OCI-LY3 (cell line): ENCODE measurements around the gene WIZ.

Experiments
- H2AFZ ChIP-seq: fragments of 200-600, 300-600 bp; shearing (Covaris generic); 2 replicates; pipeline ENCODE4 v1.6.0; 2014; ENCODE audit warnings: antibody characterized with exemption, low read depth, low read length
- H3K27ac ChIP-seq: fragments of 200-600, 300-600 bp; sonication (generic); 2 replicates; pipeline ENCODE4 v1.5.1; 2014; ENCODE audit warnings: mild to moderate bottlenecking, low read length, moderate library complexity, mixed read lengths
- H3K27me3 ChIP-seq: fragments of 200-600, 300-600 bp; sonication (generic); 2 replicates; pipeline ENCODE4 v1.6.1; 2014; ENCODE audit warnings: low read depth, low read length, mixed read lengths
- H3K36me3 ChIP-seq: fragments of 200-600, 300-600 bp; sonication (generic); replicated peaks from 2 replicates; pipeline ENCODE3; 2014; ENCODE audit warnings: low read depth, low read length, mixed read lengths
- H3K4me1 ChIP-seq: fragments of 300-600, 200-600 bp; sonication (generic); 2 replicates; pipeline ENCODE4 v1.6.1; 2014; ENCODE audit warnings: low read length, mixed read lengths
- H3K4me2 ChIP-seq: fragments of 200-600, 300-600 bp; sonication (generic); 2 replicates; pipeline ENCODE4 v1.6.1; 2014; ENCODE audit warnings: low read length, mixed read lengths
- H3K4me3 ChIP-seq: fragments of 300-600, 200-600 bp; sonication (generic); 2 replicates; pipeline ENCODE4 v1.5.1; 2014; ENCODE audit warnings: antibody characterized with exemption, mild to moderate bottlenecking, low read length, moderate library complexity
- H3K79me2 ChIP-seq: fragments of 300-600, 200-600 bp; shearing (Covaris generic); 2 replicates; pipeline ENCODE4 v1.6.1; 2014; ENCODE audit warnings: mild to moderate bottlenecking, low read length, mixed read lengths
- H3K9ac ChIP-seq: fragments of 300-600, 200-600 bp; shearing (Covaris generic); 2 replicates; pipeline ENCODE4 v1.6.0; 2014; ENCODE audit warnings: mild to moderate bottlenecking, low read length, moderate library complexity
- H3K9me3 ChIP-seq: fragments of 200-600, 300-600 bp; shearing (Covaris generic); 2 replicates; pipeline ENCODE4 v1.6.1; 2014; ENCODE audit warnings: low read length, mixed read lengths; ENCODE audit not compliant: insufficient read depth
- H4K20me1 ChIP-seq: fragments of 200-600, 300-600 bp; sonication (generic); 2 replicates; pipeline ENCODE4 v1.6.1; 2016; ENCODE audit warnings: low read length, mixed read lengths; ENCODE audit not compliant: insufficient read depth
- EZH2phosphoT487 ChIP-seq: fragments of 200-600 bp; shearing (Covaris generic); IDR thresholded peaks from 2 replicates; pipeline ENCODE4 v1.6.1; 2018; ENCODE audit warnings: antibody characterized with exemption, mixed run types, low read depth
- TF ChIP-seq, protein P1 (sequence below): fragments of 200-600, 300-600 bp; sonication (generic); IDR thresholded peaks from 2 replicates; pipeline ENCODE4 v1.5.1; 2014; ENCODE audit warnings: antibody characterized with exemption, low read length, low read depth

Gene WIZ

DNA sequence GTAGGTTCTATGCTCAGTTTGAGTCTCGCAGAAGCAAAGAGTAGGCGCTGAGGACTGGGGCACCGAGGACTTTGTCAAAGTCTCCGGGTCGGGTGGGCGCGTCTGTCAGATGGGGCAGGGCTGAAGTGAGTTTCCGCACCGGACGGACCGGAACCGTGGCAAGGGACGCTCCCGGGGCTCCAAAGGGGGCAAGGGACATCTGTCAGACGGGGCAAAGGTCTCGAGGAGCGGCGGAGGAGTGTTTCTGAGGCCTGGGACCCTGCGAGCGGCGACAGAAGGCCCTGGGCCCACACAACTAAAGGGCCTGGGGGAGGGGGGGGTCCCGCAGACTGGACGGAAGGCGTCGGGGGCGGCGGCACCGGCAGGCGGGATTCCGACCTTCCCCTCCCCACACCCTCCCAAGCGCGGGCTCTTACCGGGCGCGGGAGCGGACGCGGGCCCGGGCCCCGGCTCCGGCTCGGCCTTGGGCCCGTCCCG is 17.7 kb downstream of the WIZ start:
- no peaks in the 10 kb centered on the region for H3K27me3 ChIP-seq
- H3K4me2 ChIP-seq: peak overlapping the region; percentile 95
- peak overlapping the region; percentile 39 for H3K27ac ChIP-seq
- peaks cover 16% of the 10 kb centered on the region for H3K4me1 ChIP-seq
- no peak overlapping the region for H2AFZ ChIP-seq
- H3K36me3 ChIP-seq: peaks cover 16% of the 10 kb centered on the region
- H3K9me3 ChIP-seq: no peaks in the 10 kb centered on the region
- TF ChIP-seq, protein P1, sequence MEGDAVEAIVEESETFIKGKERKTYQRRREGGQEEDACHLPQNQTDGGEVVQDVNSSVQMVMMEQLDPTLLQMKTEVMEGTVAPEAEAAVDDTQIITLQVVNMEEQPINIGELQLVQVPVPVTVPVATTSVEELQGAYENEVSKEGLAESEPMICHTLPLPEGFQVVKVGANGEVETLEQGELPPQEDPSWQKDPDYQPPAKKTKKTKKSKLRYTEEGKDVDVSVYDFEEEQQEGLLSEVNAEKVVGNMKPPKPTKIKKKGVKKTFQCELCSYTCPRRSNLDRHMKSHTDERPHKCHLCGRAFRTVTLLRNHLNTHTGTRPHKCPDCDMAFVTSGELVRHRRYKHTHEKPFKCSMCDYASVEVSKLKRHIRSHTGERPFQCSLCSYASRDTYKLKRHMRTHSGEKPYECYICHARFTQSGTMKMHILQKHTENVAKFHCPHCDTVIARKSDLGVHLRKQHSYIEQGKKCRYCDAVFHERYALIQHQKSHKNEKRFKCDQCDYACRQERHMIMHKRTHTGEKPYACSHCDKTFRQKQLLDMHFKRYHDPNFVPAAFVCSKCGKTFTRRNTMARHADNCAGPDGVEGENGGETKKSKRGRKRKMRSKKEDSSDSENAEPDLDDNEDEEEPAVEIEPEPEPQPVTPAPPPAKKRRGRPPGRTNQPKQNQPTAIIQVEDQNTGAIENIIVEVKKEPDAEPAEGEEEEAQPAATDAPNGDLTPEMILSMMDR: no peak
- TF ChIP-seq EZH2phosphoT487: no peak
- peaks cover 15% of the 10 kb centered on the region; the same call in 1 of the 2 replicates for H4K20me1 ChIP-seq
- H3K9ac ChIP-seq: peak overlapping the region; percentile 68
- peak overlapping the region; percentile 79 for H3K4me3 ChIP-seq
- H3K79me2 ChIP-seq: peaks cover 56% of the 10 kb centered on the region

DNA sequence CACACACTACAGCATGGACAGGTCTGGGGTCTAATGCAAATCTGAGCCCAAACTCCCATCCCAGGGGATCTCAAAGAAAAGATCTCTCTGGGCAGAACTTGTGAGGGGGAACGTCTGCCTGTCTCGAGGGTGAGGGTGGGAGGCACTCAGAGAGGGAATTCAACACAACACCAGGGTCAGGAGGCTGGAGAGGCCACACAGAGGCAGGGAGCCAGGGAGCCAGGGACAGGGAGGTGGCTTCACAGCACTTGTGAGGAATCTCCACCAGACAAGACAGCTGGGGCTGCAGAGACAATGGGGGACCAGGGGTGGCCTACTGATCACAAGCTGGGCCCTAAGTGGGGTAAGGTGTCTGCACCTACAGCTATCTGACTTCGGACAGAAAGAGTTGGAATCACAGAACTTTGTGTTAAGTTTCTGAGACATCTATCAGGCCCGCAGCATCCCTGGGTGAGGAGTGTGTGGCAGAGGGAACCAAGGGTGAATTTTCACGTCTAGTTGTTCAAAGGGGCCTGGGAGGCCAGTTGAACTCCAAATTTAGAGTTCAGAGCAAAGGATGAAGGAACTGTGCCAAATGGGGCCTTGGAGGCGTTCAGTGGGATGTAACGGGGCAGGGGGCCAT is 18.2 kb downstream of the WIZ start:
- Histone ChIP-seq H3K36me3 (peaks cover 22% of the 10 kb centered on the region), H3K79me2 (peaks cover 56% of the 10 kb centered on the region), H3K4me2 (peak overlapping the region; percentile 95), H3K4me3 (peak overlapping the region; percentile 79), H3K9me3 (no peaks in the 10 kb centered on the region), H3K27me3 (no peaks in the 10 kb centered on the region), H2AFZ (no peak overlapping the region), H4K20me1 (peaks cover 15% of the 10 kb centered on the region; the same call in 1 of the 2 replicates), H3K27ac (peak overlapping the region; percentile 39), H3K4me1 (peaks cover 16% of the 10 kb centered on the region), H3K9ac (peak overlapping the region; percentile 68)
- TF ChIP-seq EZH2phosphoT487: no peak
- TF ChIP-seq, protein P1: no peak

DNA sequence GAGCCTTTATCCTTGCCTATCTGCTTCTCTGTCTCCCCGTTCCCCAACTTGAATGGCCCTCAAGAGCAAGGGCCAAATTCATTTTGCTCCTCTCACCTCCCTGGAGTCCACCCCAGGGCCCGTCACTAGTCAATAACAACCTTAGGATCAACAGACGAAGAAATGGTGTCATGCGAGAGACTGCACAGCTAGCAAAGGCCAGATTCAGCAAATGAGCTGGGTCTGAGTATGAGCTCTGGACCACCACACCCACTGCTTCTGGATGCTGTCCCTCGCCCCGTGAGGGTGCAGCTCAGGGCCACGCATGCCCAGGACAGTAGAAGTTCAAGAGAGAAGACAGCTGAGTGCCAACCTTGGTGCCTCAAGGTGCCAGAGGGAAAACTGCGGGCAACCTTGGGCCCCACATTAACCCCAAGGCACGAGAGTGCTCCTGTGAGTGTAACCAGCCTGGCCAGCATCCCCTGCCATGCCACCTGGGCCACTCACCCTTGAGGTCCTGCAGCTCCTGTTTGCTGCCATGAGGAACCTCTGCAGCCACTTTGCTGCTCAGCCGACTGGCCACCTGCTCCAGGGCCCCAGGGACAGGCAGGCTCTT is 19.1 kb downstream of the WIZ start:
- Histone ChIP-seq H3K4me3 (no peak overlapping the region), H3K4me1 (peaks cover 16% of the 10 kb centered on the region), H3K9ac (no peak overlapping the region), H3K79me2 (peaks cover 58% of the 10 kb centered on the region), H4K20me1 (peaks cover 15% of the 10 kb centered on the region; the same call in 1 of the 2 replicates), H3K27ac (no peak overlapping the region), H2AFZ (no peak overlapping the region), H3K27me3 (no peaks in the 10 kb centered on the region), H3K36me3 (peaks cover 28% of the 10 kb centered on the region), H3K4me2 (peak overlapping the region; percentile 95), H3K9me3 (no peaks in the 10 kb centered on the region)
- TF ChIP-seq EZH2phosphoT487: no peak
- TF ChIP-seq, protein P1: no peak

DNA sequence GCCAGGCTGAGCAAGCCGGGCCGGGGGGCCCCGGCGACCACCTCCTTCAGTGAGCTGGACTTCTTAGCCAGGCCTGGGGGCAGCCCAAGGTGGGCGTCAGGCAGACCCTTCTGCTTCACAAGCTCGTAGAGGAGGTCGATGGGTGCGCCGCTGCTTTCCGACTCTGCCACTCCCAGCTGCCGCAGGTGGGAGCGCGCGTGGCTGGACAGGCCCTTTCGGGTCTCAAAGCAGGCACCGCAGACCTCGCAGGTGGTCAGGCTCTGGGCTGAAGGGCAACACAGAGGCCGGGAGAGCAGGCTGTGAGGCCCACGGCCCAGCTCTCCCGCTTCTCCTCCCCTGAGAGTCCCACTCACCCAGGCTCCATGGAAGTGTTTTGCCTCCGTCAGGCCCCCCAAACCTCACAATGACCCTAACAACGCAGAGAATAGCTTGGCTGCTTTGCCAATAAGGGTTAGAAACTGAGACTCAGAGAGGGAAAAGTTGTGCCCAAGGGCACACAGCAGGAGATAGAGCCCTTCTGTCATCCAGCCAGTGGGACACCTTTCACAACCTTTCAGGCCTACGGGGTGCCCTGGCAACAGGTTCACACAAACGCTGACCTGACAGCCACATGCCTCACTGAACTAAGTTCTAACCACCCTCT is 19.8 kb downstream of the WIZ start:
- Histone ChIP-seq H2AFZ (no peak overlapping the region), H4K20me1 (peaks cover 15% of the 10 kb centered on the region; the same call in 1 of the 2 replicates), H3K9me3 (no peaks in the 10 kb centered on the region), H3K9ac (no peak overlapping the region), H3K4me1 (peaks cover 16% of the 10 kb centered on the region), H3K79me2 (peaks cover 58% of the 10 kb centered on the region), H3K27ac (no peak overlapping the region), H3K4me2 (no peak overlapping the region), H3K27me3 (no peaks in the 10 kb centered on the region), H3K36me3 (peaks cover 34% of the 10 kb centered on the region), H3K4me3 (no peak overlapping the region)
- no peak for TF ChIP-seq EZH2phosphoT487
- TF ChIP-seq, protein P1: no peak
